BJ (cell line): Measurements from ENCODE around the gene HDAC11. TPM values are rescaled to one million over a fixed set of nuclear protein-coding genes. Genes with fewer than 3 reads are reported as not detected.

Source experiments
- CTCF ChIA-PET: fragments of 350-600 bp; formaldehyde crosslinking; extraction: SDS; loops from one replicate; lab custom pipeline; 2021; ENCODE audit warnings: antibody characterized with exemption, inconsistent platforms; lab: Yijun Ruan, JAX
- POLR2A ChIA-PET: fragments of 300-600 bp; sonication (Branson Sonifier 250); formaldehyde crosslinking; extraction: SDS; loops from one replicate; lab custom pipeline; 2021; ENCODE audit warnings: antibody characterized with exemption; lab: Charles Lee
- DNase-seq: peaks from one replicate; pipeline ENCODE4 v3.0.0-alpha.2; 2011; ENCODE audit warnings: low read depth
- H3K27me3 ChIP-seq: 2 replicates; pipeline ENCODE4 v1.6.0; 2011; ENCODE audit warnings: low read length; ENCODE audit not compliant: control insufficient read depth, insufficient read depth
- H3K36me3 ChIP-seq: 2 replicates; pipeline ENCODE4 v1.5.1; 2011; ENCODE audit warnings: low read length; ENCODE audit not compliant: control insufficient read depth, insufficient read depth
- H3K4me3 ChIP-seq: 2 replicates; pipeline ENCODE4 v1.5.1; 2011; ENCODE audit warnings: low read depth, mild to moderate bottlenecking, control low read depth, low read length
- polyA plus RNA-seq: library from polyadenylated mRNA; depleted of rRNA; stranded (reverse); fragments of >200 nt; gene quantifications from 2 replicates; pipeline ENCODE4 v1.2.3, GENCODE V29; 2011
- TF ChIP-seq, protein P1 (sequence below): IDR thresholded peaks from 2 replicates; pipeline ENCODE4 v1.5.1; 2011; ENCODE audit warnings: low read depth, mild to moderate bottlenecking, control low read depth, inconsistent platforms, low read length, moderate library complexity; ENCODE audit not compliant: insufficient read depth

The HDAC11 gene
- polyA plus RNA-seq, 1 experiment: 16.0 TPM

DNA sequence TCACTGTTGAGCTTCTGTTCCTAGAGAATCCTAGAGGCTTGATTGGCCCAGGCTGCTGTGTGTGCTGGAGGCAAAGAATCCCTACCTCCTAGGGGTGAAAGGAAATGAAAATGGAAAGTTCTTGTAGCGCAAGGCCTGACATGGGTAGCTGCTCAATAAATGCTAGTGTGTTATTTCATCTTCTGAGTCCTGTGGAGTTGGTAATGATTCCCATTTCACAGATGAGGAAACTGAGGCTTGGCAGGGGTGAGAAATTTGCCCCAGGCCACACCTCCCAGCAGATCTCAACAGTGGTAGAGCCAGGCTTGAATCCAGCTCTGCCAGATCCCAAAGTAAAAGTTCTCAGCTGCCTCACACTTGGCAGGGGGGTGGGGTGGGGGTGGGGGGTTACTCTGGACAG lies 26.1 kb downstream of the HDAC11 start:
- CTCF ChIA-PET: interaction anchor here (1.0 to 8.5 kb wide), 4 partner anchors 11 to 144 kb away, joined by 3 to 46 read pairs (median 16); no protein-coding TSS in a partner anchor
- Histone ChIP-seq H3K4me3 (no peak overlapping the region), H3K36me3 (no peaks in the 10 kb centered on the region; the same call in 1 of the 2 replicates), H3K27me3 (no peaks in the 10 kb centered on the region)
- no peak for DNase-seq
- POLR2A ChIA-PET: no interaction called here
- TF ChIP-seq, protein P1, sequence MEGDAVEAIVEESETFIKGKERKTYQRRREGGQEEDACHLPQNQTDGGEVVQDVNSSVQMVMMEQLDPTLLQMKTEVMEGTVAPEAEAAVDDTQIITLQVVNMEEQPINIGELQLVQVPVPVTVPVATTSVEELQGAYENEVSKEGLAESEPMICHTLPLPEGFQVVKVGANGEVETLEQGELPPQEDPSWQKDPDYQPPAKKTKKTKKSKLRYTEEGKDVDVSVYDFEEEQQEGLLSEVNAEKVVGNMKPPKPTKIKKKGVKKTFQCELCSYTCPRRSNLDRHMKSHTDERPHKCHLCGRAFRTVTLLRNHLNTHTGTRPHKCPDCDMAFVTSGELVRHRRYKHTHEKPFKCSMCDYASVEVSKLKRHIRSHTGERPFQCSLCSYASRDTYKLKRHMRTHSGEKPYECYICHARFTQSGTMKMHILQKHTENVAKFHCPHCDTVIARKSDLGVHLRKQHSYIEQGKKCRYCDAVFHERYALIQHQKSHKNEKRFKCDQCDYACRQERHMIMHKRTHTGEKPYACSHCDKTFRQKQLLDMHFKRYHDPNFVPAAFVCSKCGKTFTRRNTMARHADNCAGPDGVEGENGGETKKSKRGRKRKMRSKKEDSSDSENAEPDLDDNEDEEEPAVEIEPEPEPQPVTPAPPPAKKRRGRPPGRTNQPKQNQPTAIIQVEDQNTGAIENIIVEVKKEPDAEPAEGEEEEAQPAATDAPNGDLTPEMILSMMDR: no peak

DNA sequence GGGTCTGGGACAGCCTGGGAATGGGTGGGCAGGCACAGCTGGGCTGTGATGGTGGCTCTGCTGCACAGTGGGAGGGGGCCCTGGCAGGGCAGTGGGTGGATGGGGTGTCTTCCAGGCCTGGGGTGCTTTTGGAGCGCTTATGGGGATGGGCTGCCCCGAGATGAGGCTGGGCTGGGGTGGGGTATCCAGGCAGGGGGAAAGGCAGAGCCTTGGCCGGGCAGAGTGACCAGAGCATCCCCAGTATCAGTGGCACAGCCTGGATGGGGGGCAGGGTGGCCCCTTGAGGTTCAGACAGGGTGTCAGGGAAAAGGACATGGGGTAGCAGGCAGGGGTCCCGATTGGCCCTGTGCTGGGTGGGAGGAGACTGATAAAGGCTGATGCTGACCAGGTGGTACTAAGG lies 26.6 kb downstream of the HDAC11 start:
- POLR2A ChIA-PET: no interaction called here
- no peak for DNase-seq
- CTCF ChIA-PET: interaction anchor here (1.0 to 8.5 kb wide), 4 partner anchors 11 to 144 kb away, joined by 3 to 46 read pairs (median 16); no protein-coding TSS in a partner anchor
- no peaks in the 10 kb centered on the region for H3K27me3 ChIP-seq
- no peaks in the 10 kb centered on the region; the same call in 1 of the 2 replicates for H3K36me3 ChIP-seq
- H3K4me3 ChIP-seq: no peak overlapping the region
- TF ChIP-seq, protein P1: no peak

- no peaks in the 10 kb centered on the region for H3K36me3 ChIP-seq
- ChIA-PET CTCF (interaction anchor here (0.9 to 8.5 kb wide), 6 partner anchors 8 to 150 kb away, joined by 3 to 46 read pairs (median 4); no protein-coding TSS in a partner anchor), POLR2A (no interaction called here)
- no peak overlapping the region for H3K4me3 ChIP-seq
- no peak for DNase-seq
- no peaks in the 10 kb centered on the region for H3K27me3 ChIP-seq
- TF ChIP-seq, protein P1: no peak
Measured at GRCh38 chr3:13507247-13507569, 27.1 kb downstream of the HDAC11 start.

- Histone ChIP-seq H3K36me3 (no peaks in the 10 kb centered on the region), H3K4me3 (no peak overlapping the region), H3K27me3 (no peaks in the 10 kb centered on the region)
- TF ChIP-seq, protein P1: no peak
- no peak for DNase-seq
- ChIA-PET CTCF (interaction anchor here (0.9 to 8.5 kb wide), 9 partner anchors 9 to 150 kb away, joined by 3 to 46 read pairs (median 3); no protein-coding TSS in a partner anchor), POLR2A (no interaction called here)
Measured at GRCh38 chr3:13507570-13508339, 27.6 kb downstream of the HDAC11 start.

DNA sequence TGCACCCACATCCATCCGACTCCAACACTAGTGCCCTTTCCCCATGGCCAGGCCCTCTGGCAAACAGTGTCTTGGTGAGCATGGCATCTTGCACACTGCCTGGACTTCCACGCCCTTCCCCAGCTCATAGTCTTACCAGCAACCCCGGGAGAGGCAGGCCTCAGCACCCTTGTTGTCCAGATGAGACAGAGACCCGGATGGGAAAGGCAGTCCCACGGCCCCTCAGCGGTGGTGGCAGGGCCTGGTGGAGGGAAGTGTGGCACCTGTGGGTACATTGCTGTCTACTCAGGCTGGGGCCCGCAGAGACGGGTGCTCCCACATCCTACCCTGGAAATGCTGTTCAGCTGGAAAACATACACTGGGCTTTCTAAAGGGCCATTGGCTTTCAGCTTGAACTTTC lies 28.4 kb downstream of the HDAC11 start:
- Histone ChIP-seq H3K4me3 (no peak overlapping the region), H3K36me3 (no peaks in the 10 kb centered on the region), H3K27me3 (no peaks in the 10 kb centered on the region)
- no peak for DNase-seq
- CTCF ChIA-PET: interaction anchor here (1.1 to 8.5 kb wide), 8 partner anchors 8 to 149 kb away, joined by 3 to 46 read pairs (median 4); no protein-coding TSS in a partner anchor
- POLR2A ChIA-PET: no interaction called here
- TF ChIP-seq, protein P1: no peak
